LHCN-M2 (cell line): ENCODE measurements around the gene P2RX1. TPM values are rescaled to one million over a fixed set of nuclear protein-coding genes. Genes with fewer than 3 reads are reported as not detected.

Source experiments
- DNase-seq: peaks from one replicate; pipeline ENCODE4 v3.0.0-alpha.2; 2012; ENCODE audit warnings: low read depth
- total RNA-seq: library from RNA; depleted of rRNA; stranded (reverse); fragments of >200 nt; gene quantifications from 2 replicates; pipeline ENCODE4 v1.2.3, GENCODE V29; 2014

Gene P2RX1
- total RNA-seq, 1 experiment from 2014 or later = 0.17 TPM

- no peak for DNase-seq
These were observed 26.8 kb downstream of the P2RX1 start for GRCh38 chr17:3889325-3890012.

DNA sequence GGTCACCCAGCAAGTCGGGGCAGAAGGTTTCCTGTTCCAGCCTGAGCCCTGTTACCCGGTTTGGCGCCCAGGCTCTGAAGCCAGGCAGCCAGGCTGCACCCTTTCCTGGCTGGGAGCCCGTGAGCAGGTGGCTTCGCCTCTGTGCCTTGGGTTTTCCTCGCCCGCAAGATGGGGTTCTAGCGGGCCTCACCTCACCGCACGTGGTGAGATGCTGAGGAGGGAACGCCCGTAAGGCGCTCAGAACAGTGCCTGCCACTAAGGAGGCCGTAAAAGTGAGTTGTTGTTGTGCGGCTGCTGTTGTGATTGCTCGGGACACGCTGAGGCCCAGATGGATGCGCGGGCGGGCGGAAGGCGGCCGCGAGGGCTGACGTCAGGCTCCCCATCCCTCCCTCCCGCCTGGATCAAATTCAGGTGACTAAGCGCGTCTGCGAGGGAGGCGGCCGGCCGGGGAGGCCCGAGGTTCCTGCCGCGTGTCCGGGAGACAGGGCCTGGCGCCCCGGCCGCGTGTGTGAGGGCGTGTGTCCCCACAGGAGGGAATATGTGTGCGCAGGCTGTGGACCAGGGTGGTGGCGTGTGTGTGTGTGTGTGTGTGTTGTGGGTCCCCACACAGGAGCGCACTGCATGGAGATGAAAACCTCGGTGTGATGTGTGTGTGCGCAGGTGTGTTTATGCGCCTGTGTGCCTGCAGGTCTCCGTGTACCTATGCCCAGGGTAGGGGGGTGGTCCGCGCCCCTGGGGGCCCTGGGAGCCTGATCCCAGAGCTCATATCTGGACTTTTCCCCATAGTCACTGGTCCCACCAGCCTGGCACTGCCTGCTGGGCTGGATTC lies 27.7 kb downstream of the P2RX1 start:
- DNase-seq = peak; percentile 82

- DNase-seq = no peak
These were observed 28.5 kb downstream of the P2RX1 start for GRCh38 chr17:3887804-3888203.

- no peak for DNase-seq
These were observed 28.9 kb downstream of the P2RX1 start for GRCh38 chr17:3887394-3887793.

- no peak for DNase-seq
These were observed 29.5 kb downstream of the P2RX1 start for GRCh38 chr17:3886776-3887175.

- peak; percentile 80 for DNase-seq
These were observed 30.3 kb downstream of the P2RX1 start for GRCh38 chr17:3885970-3886369.

DNA sequence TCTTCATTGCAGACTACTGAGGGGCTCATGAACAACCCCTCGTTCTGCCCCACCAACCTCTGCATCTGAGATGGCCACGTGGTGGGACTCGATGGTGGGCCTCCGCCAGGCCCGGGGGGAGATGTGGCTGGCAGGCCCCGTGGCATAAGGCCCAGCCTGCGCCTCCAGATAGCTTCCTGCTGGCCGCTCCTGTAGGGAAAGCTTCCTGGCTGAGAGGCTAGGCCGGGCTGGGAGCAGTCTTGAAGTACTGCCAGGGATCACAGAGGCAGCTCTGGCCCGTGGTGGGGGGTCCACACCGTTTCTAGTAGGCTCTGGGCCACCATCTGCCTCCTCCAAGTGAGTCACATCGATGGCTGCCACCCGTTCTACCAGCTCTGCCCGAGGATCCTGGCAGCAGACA lies 31.0 kb downstream of the P2RX1 start:
- no peak for DNase-seq

DNA sequence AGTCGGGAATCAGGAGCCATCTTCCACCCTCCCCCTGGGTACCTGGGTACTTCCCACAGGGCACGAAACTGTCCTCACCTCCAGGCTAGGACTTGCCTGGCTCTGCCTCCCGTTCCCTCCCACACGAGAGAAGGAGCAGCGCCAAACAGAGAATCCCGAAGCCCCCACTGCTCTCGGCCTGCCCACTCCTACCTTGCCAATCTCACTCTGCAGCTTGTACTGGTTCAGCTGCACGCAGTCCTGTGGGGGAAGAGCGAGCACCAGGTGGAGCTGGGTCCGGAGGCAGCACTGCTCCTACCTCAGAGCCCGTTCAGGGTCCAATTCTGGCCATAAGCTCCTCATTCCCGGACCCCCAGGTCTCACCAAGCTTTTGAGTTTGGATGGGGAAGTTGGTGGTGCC lies 32.1 kb downstream of the P2RX1 start:
- DNase-seq = no peak

DNA sequence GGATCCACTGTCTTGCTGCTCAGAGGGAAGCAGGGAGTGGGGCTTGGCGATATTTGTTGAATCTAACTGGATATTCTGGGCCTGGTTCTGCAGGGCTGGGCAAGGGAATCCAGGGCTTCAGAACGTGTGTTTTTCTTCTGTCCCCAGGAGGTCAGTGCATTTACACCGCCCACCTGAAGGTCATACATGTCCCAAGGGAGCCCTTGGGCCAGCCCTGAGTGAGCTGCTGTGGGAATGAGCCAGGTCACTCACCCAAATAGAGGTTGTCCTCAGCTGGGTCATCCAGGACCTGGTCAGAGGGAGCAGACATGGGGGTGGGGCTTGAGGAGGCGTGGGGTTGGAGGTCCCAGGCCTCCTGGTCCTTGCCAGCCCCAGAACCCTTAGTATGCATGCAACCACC lies 34.0 kb downstream of the P2RX1 start:
- no peak for DNase-seq

- no peak for DNase-seq
These were observed 35.3 kb downstream of the P2RX1 start for GRCh38 chr17:3880983-3881382.

GRCh38 chr17:3879591-3880417 lies 36.5 kb downstream of the P2RX1 start:
- DNase-seq = no peak

- peak; percentile 95 for DNase-seq
These were observed 37.1 kb downstream of the P2RX1 start for GRCh38 chr17:3879186-3879585.

- no peak for DNase-seq
These were observed 39.0 kb downstream of the P2RX1 start for GRCh38 chr17:3877220-3877619.

- no peak for DNase-seq
These were observed 40.9 kb downstream of the P2RX1 start for GRCh38 chr17:3875317-3875716.

DNA sequence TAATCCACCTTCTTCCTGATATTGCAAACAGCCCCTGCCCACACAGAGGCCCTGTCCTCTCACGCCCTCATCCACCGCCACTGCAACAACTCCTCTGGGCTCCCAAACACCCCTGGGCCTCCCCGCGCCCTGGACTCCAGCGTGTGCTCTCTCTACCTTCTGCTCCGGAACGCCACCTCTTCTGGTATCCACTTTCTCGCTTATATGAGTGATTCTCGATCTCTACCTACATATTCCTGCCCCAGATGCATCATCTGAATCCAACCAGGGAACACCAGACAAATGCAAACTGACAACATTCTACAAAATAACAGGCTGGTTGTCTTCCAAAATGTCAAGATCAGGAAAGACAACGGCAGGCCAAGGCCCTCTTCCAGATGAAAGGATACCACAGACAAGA lies 42.4 kb downstream of the P2RX1 start:
- no peak for DNase-seq

DNA sequence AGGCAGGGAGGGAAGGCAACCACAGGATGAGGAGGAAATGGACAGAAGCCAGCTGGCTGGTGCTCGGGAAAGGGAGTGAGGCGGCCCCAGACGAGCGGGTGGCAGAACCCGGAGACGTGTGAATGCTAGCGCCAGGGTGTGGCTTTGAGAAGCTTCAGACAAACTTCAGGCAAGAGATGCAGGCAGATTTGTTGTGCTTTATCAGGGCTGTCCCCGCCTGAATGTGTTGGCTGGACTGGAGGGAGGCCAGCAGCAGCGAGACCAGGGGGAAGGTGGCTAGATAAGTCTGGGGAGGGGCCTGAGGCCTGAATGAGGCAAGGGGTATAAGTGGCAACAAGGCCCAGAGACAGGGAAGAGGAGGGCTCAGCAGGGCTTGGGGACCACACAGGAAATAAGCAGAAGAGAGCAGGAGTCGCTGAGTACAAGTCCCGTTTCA lies 45.4 kb downstream of the P2RX1 start:
- DNase-seq = no peak

- DNase-seq = no peak
These were observed 48.7 kb downstream of the P2RX1 start for GRCh38 chr17:3867606-3868005.

GRCh38 chr17:3867106-3867505 lies 49.2 kb downstream of the P2RX1 start:
- no peak for DNase-seq

GRCh38 chr17:3866276-3866675 lies 50.0 kb downstream of the P2RX1 start:
- DNase-seq = no peak

GRCh38 chr17:3865176-3865575 lies 51.1 kb downstream of the P2RX1 start:
- DNase-seq = no peak

- DNase-seq = no peak
These were observed 51.7 kb downstream of the P2RX1 start for GRCh38 chr17:3864534-3864933.
